ENCODE results near the gene LAMA2. TPM values are rescaled to one million over a fixed set of nuclear protein-coding genes. Genes with fewer than 3 reads are reported as not detected.

LAMA2 gene
- polyA plus RNA-seq, 3 donors, result not detected

DNA sequence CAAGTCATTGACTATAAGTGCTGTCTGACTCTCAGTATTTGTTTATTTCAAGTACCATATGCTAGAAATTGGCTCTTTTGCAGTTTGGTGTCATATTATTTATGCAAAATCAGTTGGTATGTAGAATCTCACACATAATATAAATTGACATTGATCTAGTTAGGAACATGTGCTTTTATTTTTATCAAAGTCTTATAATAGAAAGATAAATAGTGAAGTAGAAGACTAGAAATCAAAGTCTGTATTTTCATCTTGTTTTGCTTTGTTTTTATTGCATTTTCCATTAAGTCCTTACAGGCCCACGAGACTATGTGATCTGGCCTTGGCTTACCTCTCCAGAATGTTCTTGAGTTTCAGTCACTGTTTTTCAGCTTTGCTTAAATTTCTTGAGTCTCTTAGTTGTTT lies 300.3 kb downstream of the LAMA2 start:
- WGBS (ENCODE audit: insufficient coverage), result no CpG with 5 or more reads among the region's 1 CpG
- H2AFZ ChIP-seq (ENCODE audit: insufficient read depth, low read depth, low read length, poor library complexity, severe bottlenecking), result no peak overlapping the region

DNA sequence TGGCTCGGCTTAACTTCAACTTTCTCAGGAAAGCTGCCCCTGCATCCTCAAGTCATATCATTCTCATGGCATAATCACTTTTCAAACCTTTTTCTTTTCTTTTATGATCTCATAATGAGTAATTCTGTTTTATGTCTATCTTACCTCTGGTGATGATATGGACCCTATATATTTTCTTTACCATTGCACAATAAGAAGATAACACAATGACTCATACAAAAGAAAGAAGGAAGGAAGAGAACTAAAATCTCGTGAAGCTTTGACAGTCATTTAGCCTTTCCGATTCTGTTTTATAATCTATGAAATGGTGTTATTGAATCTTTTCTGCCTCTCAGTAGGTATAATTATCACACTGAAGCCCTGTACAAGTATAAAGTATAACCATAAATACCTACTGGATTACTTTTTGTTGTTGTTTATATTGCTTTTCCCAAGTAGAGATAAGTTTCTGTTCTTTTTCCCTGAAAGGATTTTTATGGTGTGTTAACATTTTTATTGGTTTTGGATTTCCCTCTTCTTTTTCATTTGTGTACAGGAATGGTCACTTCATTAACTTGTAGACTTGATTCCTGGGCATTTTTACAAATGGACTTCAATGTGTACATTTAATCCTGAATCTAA lies 300.9 kb downstream of the LAMA2 start:
- intact Hi-C loops (cut with micrococcal nuclease), result no loop called here
- no peaks in the 10 kb centered on the region for H3K36me3 Mint-ChIP-seq
- H3K9me3 Mint-ChIP-seq, result no peaks in the 10 kb centered on the region

More for the DNA sequence above, 300.3 kb downstream of the LAMA2 start:
- Histone ChIP-seq H3K4me3 (replicated peaks in 1 of 3; ENCODE audit: low read depth in 2 of 3, low read length in 3 of 3) (no peak overlapping the region), H4K20me1 (ENCODE audit: insufficient read depth, low read length) (no peaks in the 10 kb centered on the region), H3K9ac (ENCODE audit: insufficient read depth, low read length, poor library complexity, severe bottlenecking) (no peak overlapping the region), H3K36me3 (replicated peaks in 1 of 2; ENCODE audit: control insufficient read depth in 1 of 2, insufficient read depth in 2 of 2, low read length in 2 of 2) (no peaks in the 10 kb centered on the region), H3K79me2 (ENCODE audit: insufficient read depth, low read length) (no peaks in the 10 kb centered on the region), H3K4me2 (replicated peaks; ENCODE audit: extremely low read depth, low read length, poor library complexity, severe bottlenecking) (no peak overlapping the region), H3K4me1 (ENCODE audit: control insufficient read depth in 1 of 2, insufficient read depth in 2 of 2, low read length in 2 of 2) (no peaks in the 10 kb centered on the region), H3K27ac (ENCODE audit: low read depth in 1 of 2, low read length in 2 of 2) (no peak overlapping the region), H3K27me3 (ENCODE audit: control insufficient read depth in 2 of 2, insufficient read depth in 2 of 2, low read length in 2 of 2) (no peaks in the 10 kb centered on the region), H3K9me3 (replicated peaks in 1 of 2; ENCODE audit: control insufficient read depth in 1 of 2, insufficient read depth in 1 of 2, low read length in 2 of 2) (no peaks in the 10 kb centered on the region)
- TF ChIP-seq, protein P1, sequence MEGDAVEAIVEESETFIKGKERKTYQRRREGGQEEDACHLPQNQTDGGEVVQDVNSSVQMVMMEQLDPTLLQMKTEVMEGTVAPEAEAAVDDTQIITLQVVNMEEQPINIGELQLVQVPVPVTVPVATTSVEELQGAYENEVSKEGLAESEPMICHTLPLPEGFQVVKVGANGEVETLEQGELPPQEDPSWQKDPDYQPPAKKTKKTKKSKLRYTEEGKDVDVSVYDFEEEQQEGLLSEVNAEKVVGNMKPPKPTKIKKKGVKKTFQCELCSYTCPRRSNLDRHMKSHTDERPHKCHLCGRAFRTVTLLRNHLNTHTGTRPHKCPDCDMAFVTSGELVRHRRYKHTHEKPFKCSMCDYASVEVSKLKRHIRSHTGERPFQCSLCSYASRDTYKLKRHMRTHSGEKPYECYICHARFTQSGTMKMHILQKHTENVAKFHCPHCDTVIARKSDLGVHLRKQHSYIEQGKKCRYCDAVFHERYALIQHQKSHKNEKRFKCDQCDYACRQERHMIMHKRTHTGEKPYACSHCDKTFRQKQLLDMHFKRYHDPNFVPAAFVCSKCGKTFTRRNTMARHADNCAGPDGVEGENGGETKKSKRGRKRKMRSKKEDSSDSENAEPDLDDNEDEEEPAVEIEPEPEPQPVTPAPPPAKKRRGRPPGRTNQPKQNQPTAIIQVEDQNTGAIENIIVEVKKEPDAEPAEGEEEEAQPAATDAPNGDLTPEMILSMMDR (IDR thresholded peaks at IDR 0.05), result no peak
- no peaks in the 10 kb centered on the region for H3K4me1 Mint-ChIP-seq
- intact Hi-C loops (cut with micrococcal nuclease), result no loop called here
- no peaks in the 10 kb centered on the region for H3K9me3 Mint-ChIP-seq
- H3K4me3 Mint-ChIP-seq, result no peak overlapping the region
- no peak overlapping the region for H3K27ac Mint-ChIP-seq
- DNase-seq, result no peak
- H3K36me3 Mint-ChIP-seq, result no peaks in the 10 kb centered on the region
- H3K27me3 Mint-ChIP-seq (ENCODE audit: low read depth in 3 of 3), result no peaks in the 10 kb centered on the region

More for the DNA sequence above, 300.9 kb downstream of the LAMA2 start:
- Histone ChIP-seq H3K36me3 (replicated peaks in 1 of 2; ENCODE audit: control insufficient read depth in 1 of 2, insufficient read depth in 2 of 2, low read length in 2 of 2) (no peaks in the 10 kb centered on the region), H3K4me1 (ENCODE audit: control insufficient read depth in 1 of 2, insufficient read depth in 2 of 2, low read length in 2 of 2) (no peaks in the 10 kb centered on the region), H3K79me2 (ENCODE audit: insufficient read depth, low read length) (no peaks in the 10 kb centered on the region), H3K9ac (ENCODE audit: insufficient read depth, low read length, poor library complexity, severe bottlenecking) (no peak overlapping the region), H3K27me3 (ENCODE audit: control insufficient read depth in 2 of 2, insufficient read depth in 2 of 2, low read length in 2 of 2) (no peaks in the 10 kb centered on the region), H3K4me2 (replicated peaks; ENCODE audit: extremely low read depth, low read length, poor library complexity, severe bottlenecking) (no peak overlapping the region), H3K9me3 (replicated peaks in 1 of 2; ENCODE audit: control insufficient read depth in 1 of 2, insufficient read depth in 1 of 2, low read length in 2 of 2) (no peaks in the 10 kb centered on the region), H4K20me1 (ENCODE audit: insufficient read depth, low read length) (no peaks in the 10 kb centered on the region), H3K4me3 (replicated peaks in 1 of 3; ENCODE audit: low read depth in 2 of 3, low read length in 3 of 3) (no peak overlapping the region), H2AFZ (ENCODE audit: insufficient read depth, low read depth, low read length, poor library complexity, severe bottlenecking) (no peak overlapping the region), H3K27ac (ENCODE audit: low read depth in 1 of 2, low read length in 2 of 2) (no peak overlapping the region)
- DNase-seq, result no peak
- WGBS (ENCODE audit: insufficient coverage), result 80% methylated on average over 1 of the region's 3 CpGs
- TF ChIP-seq, protein P1 (IDR thresholded peaks at IDR 0.05), result no peak
- Mint-ChIP-seq H3K27ac (no peak overlapping the region), H3K4me3 (no peak overlapping the region), H3K4me1 (no peaks in the 10 kb centered on the region), H3K27me3 (ENCODE audit: low read depth in 3 of 3) (no peaks in the 10 kb centered on the region)
